AG04449 (cell line): ENCODE measurements around the gene ENKD1.

Experiments used
- CTCF ChIA-PET: fragments of 350-600 bp; formaldehyde crosslinking; extraction: SDS; loops from one replicate; lab custom pipeline; 2021; ENCODE audit warnings: antibody characterized with exemption; lab: Yijun Ruan, JAX
- POLR2A ChIA-PET: fragments of 400-600, 350-600 bp; formaldehyde crosslinking; extraction: SDS; loops from one replicate; lab custom pipeline; 2020; ENCODE audit warnings: antibody characterized with exemption, inconsistent platforms; lab: Yijun Ruan, JAX
- DNase-seq: peaks from one replicate; pipeline ENCODE4 v3.0.0-alpha.2; 2010; ENCODE audit warnings: low read depth, low spot score
- H3K4me3 ChIP-seq: 2 replicates; pipeline ENCODE4 v1.5.1; 2011; ENCODE audit warnings: low read depth, mild to moderate bottlenecking, control low read depth, low read length
- TF ChIP-seq, protein P1 (sequence below): IDR thresholded peaks from one replicate; pipeline ENCODE4 v1.5.1; 2011; ENCODE audit warnings: mild to moderate bottlenecking, moderate library complexity, low read length, control low read depth, inconsistent platforms; ENCODE audit not compliant: insufficient read depth; ENCODE audit errors: missing control alignments

ENKD1 gene

DNA sequence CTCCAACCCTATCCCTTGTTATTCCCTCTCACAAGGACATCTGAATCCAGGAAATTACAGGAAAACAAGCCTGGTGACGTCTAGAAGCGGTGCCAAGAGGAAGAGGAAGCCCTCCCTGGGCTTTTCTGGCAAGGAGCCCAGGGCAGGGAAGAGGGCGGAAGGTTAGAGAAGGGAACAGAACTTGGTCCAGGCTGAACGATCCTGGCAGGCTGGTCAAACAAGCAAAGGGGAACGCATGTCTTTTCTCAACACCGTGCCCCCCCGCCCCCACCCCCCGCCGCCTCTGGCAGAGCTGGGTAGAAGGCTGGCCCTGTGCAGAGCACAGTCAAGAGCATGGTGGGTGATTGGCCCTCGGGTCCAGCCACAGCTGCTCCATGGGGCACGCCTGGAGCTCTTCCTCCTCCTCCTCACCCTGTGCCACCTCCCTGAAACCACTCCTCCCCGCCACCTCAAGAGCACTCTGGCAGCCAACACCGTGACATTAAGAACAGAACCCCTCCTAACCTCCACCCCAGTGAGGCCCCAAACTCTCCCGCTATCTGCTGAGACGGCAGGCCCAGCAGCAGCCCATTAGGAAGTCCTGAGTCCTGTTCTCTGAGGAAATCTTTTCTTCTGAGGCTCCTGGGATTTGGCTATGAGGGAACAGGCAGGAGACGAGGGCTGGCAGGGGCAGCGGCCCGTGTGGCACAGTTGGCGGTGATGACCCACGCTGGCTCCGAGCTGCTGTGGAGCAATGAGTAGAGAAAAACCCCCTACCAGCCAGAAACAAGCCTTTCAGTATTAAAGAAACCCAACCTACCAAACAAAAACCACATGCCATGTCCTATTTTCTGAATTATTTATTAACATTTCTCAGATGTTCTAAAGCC lies 7.4 kb upstream of the ENKD1 start:
- ChIA-PET CTCF (interaction anchor here (0.5 to 19.0 kb wide), 18 partner anchors 7 to 268 kb away, joined by 3 to 605 read pairs (median 8); partner anchors contain the start of genes CTCF, NRN1L, NUTF2 and PARD6A), POLR2A (no interaction called here)
- H3K4me3 ChIP-seq, result no peak overlapping the region
- TF ChIP-seq, protein P1, sequence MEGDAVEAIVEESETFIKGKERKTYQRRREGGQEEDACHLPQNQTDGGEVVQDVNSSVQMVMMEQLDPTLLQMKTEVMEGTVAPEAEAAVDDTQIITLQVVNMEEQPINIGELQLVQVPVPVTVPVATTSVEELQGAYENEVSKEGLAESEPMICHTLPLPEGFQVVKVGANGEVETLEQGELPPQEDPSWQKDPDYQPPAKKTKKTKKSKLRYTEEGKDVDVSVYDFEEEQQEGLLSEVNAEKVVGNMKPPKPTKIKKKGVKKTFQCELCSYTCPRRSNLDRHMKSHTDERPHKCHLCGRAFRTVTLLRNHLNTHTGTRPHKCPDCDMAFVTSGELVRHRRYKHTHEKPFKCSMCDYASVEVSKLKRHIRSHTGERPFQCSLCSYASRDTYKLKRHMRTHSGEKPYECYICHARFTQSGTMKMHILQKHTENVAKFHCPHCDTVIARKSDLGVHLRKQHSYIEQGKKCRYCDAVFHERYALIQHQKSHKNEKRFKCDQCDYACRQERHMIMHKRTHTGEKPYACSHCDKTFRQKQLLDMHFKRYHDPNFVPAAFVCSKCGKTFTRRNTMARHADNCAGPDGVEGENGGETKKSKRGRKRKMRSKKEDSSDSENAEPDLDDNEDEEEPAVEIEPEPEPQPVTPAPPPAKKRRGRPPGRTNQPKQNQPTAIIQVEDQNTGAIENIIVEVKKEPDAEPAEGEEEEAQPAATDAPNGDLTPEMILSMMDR, result no peak
- DNase-seq, result no peak

GRCh38 chr16:67672739-67673662 lies 6.5 kb upstream of the ENKD1 start:
- H3K4me3 ChIP-seq, result no peak overlapping the region
- ChIA-PET CTCF (interaction anchor here (0.8 to 19.0 kb wide), 42 partner anchors 7 to 367 kb away, joined by 3 to 605 read pairs (median 4); partner anchors contain the start of genes ACD, CTCF, NRN1L and NUTF2), POLR2A (interaction anchor here (0.6 kb wide), 1 partner anchor 263 kb away, joined by 3 read pairs; no protein-coding TSS in a partner anchor)
- DNase-seq, result peak; percentile 14
- TF ChIP-seq, protein P1, result peak; percentile 72

GRCh38 chr16:67672306-67672705 lies 5.8 kb upstream of the ENKD1 start:
- TF ChIP-seq, protein P1, result no peak
- DNase-seq, result no peak
- POLR2A ChIA-PET, result interaction anchor here (0.6 kb wide), 1 partner anchor 263 kb away, joined by 3 read pairs; no protein-coding TSS in a partner anchor
- CTCF ChIA-PET, result interaction anchor here (0.8 to 19.0 kb wide), 42 partner anchors 9 to 368 kb away, joined by 3 to 605 read pairs (median 4); partner anchors contain the start of genes ACD, CTCF, NRN1L and NUTF2
- H3K4me3 ChIP-seq, result no peak overlapping the region

DNA sequence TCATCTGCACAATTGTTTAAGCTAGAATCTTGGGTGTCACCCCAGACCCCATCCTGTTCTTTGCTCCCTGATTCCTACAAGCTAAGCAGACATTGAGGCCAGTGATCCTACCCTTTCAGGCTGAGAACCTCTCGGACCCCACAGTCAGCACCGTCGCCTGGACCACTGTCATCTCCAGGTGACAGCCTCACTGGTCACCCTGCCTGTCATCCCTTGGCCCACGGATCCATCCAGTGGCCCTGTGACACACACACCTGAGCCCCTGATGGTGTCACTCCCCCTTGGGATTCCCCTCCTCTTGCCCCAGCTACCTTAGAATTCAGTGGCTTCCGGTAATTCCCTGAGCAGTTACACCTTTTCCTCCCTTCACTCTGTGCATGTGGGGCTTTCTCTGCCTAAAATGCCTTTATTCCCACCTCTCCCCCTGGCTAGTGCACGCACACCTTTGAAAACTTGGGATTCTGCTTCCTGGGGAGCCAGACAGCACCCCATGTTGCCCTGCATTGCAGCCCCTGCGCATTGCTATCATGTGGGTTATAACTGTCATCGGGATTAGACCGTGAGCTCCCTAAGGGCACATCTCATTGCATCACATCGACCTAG lies 3.0 kb upstream of the ENKD1 start:
- TF ChIP-seq, protein P1, result no peak
- no peak for DNase-seq
- no peak overlapping the region for H3K4me3 ChIP-seq
- CTCF ChIA-PET, result interaction anchor here (1.1 to 19.0 kb wide), 11 partner anchors 11 to 259 kb away, joined by 3 to 605 read pairs (median 11); partner anchors contain the start of genes CTCF and RIPOR1
- POLR2A ChIA-PET, result no interaction called here

- H3K4me3 ChIP-seq, result no peak overlapping the region
- TF ChIP-seq, protein P1, result no peak
- ChIA-PET POLR2A (interaction anchor here (1.2 to 3.0 kb wide), 3 partner anchors 10 to 147 kb away, joined by 4 to 14 read pairs (median 11); partner anchors contain the start of gene CTCF), CTCF (interaction anchor here (0.6 to 19.0 kb wide), 28 partner anchors 10 to 718 kb away, joined by 3 to 605 read pairs (median 6); partner anchors contain the start of genes CARMIL2, CTCF, NRN1L and RANBP10)
- DNase-seq, result no peak
Observed at GRCh38 chr16:67668495-67669157, 2.1 kb upstream of the ENKD1 start.
